Vagina (tissue), 2 donors: ENCODE data around the gene IMPDH2.

Experiments
- POLR2A ChIP-seq, 2 donors: fragments of 450-650 bp; IDR thresholded peaks; one replicate each; pipeline ENCODE4 v1.6.1; 2017; ENCODE audit warnings: antibody characterized with exemption in 2 of 2, mild to moderate bottlenecking in 2 of 2, moderate library complexity in 2 of 2
- POLR2AphosphoS5 ChIP-seq, 2 donors: sonication (generic); formaldehyde crosslinking; IDR thresholded peaks; one replicate each; pipeline ENCODE4 v1.9.0; 2017; ENCODE audit warnings: antibody characterized with exemption in 2 of 2, mild to moderate bottlenecking in 2 of 2, low read depth in 1 of 2; ENCODE audit not compliant: insufficient read depth in 1 of 2
- TF ChIP-seq, protein P1 (sequence below), 3 experiments: fragments of 450-650 bp in 2 of 3; fragments of 200-600 bp in 1 of 3; sonication (generic) in 1 of 3; IDR thresholded peaks; one replicate each; pipeline ENCODE4 v1.5.1; 2017 to 2019; ENCODE audit warnings: antibody characterized with exemption in 3 of 3, mild to moderate bottlenecking in 2 of 3, moderate library complexity in 2 of 3

DNA sequence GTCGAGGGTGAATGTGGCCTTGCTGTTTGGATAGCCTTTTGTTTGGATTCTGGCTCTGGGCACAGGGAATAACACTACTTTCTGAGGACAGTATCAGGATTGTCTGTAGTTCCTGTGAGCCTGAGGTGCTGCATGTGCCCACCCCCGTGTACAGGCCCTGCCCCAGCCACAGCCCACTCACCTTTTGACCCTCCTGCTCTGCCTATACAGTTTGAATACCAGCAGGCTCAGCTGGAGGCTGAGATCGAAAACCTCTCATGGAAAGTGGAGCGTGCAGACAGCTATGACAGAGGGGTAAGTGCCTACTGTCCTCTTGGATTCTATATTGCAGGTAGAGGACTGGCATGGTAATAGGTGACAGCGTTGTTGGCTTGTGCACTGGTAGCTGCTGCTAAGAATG, 46.5 kb downstream of the IMPDH2 start:
- TF ChIP-seq, protein P1, sequence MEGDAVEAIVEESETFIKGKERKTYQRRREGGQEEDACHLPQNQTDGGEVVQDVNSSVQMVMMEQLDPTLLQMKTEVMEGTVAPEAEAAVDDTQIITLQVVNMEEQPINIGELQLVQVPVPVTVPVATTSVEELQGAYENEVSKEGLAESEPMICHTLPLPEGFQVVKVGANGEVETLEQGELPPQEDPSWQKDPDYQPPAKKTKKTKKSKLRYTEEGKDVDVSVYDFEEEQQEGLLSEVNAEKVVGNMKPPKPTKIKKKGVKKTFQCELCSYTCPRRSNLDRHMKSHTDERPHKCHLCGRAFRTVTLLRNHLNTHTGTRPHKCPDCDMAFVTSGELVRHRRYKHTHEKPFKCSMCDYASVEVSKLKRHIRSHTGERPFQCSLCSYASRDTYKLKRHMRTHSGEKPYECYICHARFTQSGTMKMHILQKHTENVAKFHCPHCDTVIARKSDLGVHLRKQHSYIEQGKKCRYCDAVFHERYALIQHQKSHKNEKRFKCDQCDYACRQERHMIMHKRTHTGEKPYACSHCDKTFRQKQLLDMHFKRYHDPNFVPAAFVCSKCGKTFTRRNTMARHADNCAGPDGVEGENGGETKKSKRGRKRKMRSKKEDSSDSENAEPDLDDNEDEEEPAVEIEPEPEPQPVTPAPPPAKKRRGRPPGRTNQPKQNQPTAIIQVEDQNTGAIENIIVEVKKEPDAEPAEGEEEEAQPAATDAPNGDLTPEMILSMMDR (IDR thresholded peaks at IDR 0.05): no peak
- TF ChIP-seq POLR2A (IDR thresholded peaks at IDR 0.05): no peak
- no peak for TF ChIP-seq POLR2AphosphoS5 (IDR thresholded peaks at IDR 0.05; ENCODE audit: insufficient read depth in 1 of 2, low read depth in 1 of 2)
